ENCODE results near the gene SYF2.

The SYF2 gene

DNA sequence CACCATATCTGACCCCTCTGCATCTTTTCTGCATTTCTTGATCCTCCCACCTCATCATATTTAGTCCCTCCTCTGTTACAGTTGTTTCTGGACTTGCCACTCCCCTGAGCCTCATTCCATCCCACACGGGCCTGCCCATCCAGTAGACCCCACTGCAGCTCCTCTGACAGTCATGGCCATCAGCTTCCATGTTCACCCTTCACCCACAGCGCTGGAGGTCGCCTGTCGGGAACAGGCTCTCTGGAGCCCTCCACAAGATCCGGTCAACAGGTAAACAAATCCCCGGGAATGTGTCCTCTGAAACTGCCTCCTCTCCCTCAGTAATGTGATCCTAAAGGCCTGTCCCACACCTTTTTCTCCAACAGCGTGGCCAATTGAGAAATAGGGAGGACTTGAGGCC lies 31.3 kb downstream of the SYF2 start:
- DNase-seq, result no peak
- Histone ChIP-seq H3K4me3 (ENCODE audit: low read depth, low read length) (no peak overlapping the region), H3K27me3 (replicated peaks) (no peaks in the 10 kb centered on the region), H3K36me3 (replicated peaks) (no peaks in the 10 kb centered on the region), H3K27ac (no peak overlapping the region)
- in situ Hi-C loops (cut with HindIII; ENCODE audit: low pct_ligation_motif_present, low sequenced_read_pairs), result no loop called here
- TF ChIP-seq, protein P1, sequence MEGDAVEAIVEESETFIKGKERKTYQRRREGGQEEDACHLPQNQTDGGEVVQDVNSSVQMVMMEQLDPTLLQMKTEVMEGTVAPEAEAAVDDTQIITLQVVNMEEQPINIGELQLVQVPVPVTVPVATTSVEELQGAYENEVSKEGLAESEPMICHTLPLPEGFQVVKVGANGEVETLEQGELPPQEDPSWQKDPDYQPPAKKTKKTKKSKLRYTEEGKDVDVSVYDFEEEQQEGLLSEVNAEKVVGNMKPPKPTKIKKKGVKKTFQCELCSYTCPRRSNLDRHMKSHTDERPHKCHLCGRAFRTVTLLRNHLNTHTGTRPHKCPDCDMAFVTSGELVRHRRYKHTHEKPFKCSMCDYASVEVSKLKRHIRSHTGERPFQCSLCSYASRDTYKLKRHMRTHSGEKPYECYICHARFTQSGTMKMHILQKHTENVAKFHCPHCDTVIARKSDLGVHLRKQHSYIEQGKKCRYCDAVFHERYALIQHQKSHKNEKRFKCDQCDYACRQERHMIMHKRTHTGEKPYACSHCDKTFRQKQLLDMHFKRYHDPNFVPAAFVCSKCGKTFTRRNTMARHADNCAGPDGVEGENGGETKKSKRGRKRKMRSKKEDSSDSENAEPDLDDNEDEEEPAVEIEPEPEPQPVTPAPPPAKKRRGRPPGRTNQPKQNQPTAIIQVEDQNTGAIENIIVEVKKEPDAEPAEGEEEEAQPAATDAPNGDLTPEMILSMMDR (IDR thresholded peaks at IDR 0.05; ENCODE audit: low read depth, low read length, missing control alignments), result no peak

DNA sequence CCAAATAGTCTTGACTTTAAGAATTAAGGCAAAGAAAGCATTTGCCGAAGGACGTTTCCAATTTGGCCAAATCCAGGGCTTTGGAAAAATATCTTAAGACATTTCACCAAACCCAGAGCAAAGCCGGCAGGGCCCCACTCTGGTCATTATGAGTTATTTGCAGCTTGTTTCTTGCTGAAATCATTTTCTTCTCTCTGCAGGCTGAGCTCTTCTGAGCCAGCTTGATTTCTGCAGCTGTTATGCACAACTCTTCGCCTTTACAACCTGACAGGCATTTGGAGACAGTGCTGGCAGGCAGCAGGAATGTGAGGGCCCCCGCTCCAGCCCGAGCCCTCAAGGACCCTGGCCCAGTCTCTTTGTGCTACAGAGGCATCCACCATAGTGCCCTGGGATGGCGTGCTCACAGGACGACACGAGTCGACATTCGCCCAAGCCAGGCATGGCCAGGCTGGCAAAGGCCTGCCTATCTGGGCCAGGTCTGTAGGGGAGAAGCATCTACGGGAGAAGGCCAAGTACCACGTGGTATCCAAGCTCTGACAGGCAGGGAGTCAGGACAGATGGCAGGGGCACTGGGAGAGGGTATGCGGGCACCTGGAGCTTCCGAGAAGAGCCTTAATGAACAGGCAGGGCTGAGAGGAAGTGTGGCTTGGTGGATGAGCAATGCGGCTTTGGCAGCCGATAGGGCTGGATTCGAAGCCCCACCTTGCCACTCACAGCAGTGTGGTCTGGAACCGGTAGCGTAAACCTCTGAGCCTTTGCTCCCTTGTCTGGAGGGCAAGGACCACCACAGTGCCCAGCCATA lies 32.3 kb downstream of the SYF2 start:
- in situ Hi-C loops (cut with HindIII; ENCODE audit: low pct_ligation_motif_present, low sequenced_read_pairs), result no loop called here
- H3K27me3 ChIP-seq (replicated peaks), result no peaks in the 10 kb centered on the region
- H3K4me3 ChIP-seq (ENCODE audit: low read depth, low read length), result no peak overlapping the region
- DNase-seq, result no peak
- TF ChIP-seq, protein P1 (IDR thresholded peaks at IDR 0.05; ENCODE audit: low read depth, low read length, missing control alignments), result no peak
- no peaks in the 10 kb centered on the region for H3K36me3 ChIP-seq (replicated peaks)
- no peak overlapping the region for H3K27ac ChIP-seq

DNA sequence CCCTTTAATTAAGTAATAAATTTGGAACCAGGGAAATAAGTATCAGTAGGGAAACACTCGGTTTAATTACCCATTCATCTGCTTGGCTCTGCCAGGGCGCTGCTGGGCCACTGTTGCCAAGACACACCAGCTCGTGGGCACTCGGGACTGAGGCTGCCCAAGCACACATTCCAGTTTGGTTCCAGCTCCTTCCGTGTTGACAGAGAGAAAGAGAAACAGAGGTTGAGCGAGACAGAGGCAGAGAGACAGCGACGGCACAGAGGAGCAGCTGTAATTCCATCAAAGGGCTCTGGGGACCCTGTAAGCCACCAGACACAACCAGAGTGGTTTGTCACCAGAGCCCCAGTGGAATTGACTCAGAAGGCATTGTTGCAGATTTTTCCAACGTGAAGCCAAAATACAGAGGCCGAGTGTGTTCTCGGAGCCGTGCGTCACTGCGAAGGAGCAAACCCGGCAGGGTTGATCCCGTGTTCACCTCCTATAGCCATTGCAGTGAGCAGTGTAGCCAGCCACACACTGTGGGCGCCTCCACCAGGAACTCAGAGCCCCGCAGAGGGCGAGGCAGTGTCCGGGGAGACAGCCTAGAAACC lies 33.5 kb downstream of the SYF2 start:
- Histone ChIP-seq H3K36me3 (replicated peaks) (no peaks in the 10 kb centered on the region), H3K27ac (no peak overlapping the region), H3K27me3 (replicated peaks) (no peaks in the 10 kb centered on the region), H3K4me3 (ENCODE audit: low read depth, low read length) (peak overlapping the region; percentile 12)
- TF ChIP-seq, protein P1 (IDR thresholded peaks at IDR 0.05; ENCODE audit: low read depth, low read length, missing control alignments), result no peak
- DNase-seq, result peak; percentile 37
- in situ Hi-C loops (cut with HindIII; ENCODE audit: low pct_ligation_motif_present, low sequenced_read_pairs), result no loop called here

DNA sequence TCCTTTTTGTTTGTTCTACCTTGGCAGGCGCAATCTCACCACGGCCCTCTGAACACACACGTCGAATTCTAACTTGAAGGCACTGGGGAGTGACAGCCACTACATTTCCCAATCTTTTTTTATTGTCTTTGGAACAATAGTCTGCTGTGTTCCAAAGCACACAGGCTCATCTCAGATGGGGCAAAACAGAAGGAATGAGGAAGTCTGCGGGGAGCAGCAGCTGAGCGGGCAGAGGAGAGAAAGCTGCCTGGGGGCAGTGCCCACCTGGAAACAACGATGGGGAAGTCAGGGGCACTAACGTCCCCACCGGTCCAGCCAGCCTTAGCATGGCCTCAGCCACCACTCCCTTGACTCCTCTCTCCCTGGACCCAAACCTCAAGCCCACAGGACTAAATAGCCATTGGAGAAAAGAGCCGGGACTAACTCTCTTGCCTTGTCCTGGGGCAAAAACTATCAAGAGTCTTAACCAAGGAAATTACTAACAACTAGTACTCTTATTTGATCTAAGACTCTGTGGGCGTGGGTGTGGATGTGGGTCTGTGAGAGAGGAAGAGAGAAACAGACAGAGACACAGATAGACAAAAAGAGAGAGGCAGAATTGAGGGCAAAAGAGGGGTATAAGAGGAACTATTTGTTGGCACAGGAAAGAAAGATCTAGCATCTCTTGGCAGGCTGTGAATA lies 34.2 kb downstream of the SYF2 start:
- Histone ChIP-seq H3K27me3 (replicated peaks) (no peaks in the 10 kb centered on the region), H3K27ac (no peak overlapping the region), H3K4me3 (ENCODE audit: low read depth, low read length) (no peak overlapping the region), H3K36me3 (replicated peaks) (no peaks in the 10 kb centered on the region)
- TF ChIP-seq, protein P1 (IDR thresholded peaks at IDR 0.05; ENCODE audit: low read depth, low read length, missing control alignments), result no peak
- in situ Hi-C loops (cut with HindIII; ENCODE audit: low pct_ligation_motif_present, low sequenced_read_pairs), result no loop called here
- no peak for DNase-seq

DNA sequence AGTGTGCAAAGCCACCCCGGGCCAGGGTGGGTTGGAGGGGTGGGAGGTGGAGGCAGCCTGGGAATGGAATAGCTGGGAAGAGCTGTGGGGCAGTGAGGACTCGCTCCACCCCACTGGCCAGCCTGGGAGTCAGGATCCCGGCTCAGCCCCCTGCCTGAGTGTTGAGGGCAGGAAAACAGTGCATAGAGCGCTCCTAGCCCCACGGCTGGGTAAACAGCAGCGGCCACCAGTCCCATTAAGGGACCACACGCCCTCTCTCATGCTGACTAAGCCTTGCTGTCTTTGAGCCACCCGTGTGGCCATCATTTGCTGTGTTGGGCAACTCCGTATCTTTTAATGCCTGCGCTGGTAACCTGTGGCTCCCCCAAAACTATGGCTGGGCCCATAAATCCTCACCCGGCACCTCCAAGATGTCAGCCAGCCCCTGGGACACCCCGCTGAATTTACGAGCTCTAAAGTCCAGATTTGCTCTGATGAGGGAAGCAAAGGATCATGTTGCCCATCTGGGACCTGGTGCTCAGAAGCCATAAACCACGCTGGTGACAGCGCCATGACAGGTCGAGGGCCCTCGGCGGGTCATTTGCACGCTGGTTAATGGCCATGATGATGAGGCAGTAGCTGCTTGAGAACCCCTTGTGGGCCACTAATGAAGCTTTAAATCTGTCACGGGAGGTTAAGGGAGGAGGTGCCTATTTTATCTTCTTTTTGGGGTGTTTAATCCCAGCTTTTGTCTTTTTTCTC lies 34.9 kb downstream of the SYF2 start:
- TF ChIP-seq, protein P1 (IDR thresholded peaks at IDR 0.05; ENCODE audit: low read depth, low read length, missing control alignments), result no peak
- in situ Hi-C loops (cut with HindIII; ENCODE audit: low pct_ligation_motif_present, low sequenced_read_pairs), result no loop called here
- no peak for DNase-seq
- Histone ChIP-seq H3K27me3 (replicated peaks) (peaks cover 4% of the 10 kb centered on the region), H3K4me3 (ENCODE audit: low read depth, low read length) (no peak overlapping the region), H3K36me3 (replicated peaks) (no peaks in the 10 kb centered on the region), H3K27ac (no peak overlapping the region)
